GM12872 (cell line): ENCODE measurements around the gene LOXL4.

Source experiments
- TF ChIP-seq, protein P1 (sequence below): IDR thresholded peaks from 3 replicates; pipeline ENCODE4 v1.5.1; 2011; ENCODE audit warnings: low read depth, mild to moderate bottlenecking, low read length, moderate library complexity; ENCODE audit not compliant: insufficient read depth

LOXL4 gene

GRCh38 chr10:98257961-98258360 is 10.0 kb downstream of the LOXL4 start:
- TF ChIP-seq, protein P1, sequence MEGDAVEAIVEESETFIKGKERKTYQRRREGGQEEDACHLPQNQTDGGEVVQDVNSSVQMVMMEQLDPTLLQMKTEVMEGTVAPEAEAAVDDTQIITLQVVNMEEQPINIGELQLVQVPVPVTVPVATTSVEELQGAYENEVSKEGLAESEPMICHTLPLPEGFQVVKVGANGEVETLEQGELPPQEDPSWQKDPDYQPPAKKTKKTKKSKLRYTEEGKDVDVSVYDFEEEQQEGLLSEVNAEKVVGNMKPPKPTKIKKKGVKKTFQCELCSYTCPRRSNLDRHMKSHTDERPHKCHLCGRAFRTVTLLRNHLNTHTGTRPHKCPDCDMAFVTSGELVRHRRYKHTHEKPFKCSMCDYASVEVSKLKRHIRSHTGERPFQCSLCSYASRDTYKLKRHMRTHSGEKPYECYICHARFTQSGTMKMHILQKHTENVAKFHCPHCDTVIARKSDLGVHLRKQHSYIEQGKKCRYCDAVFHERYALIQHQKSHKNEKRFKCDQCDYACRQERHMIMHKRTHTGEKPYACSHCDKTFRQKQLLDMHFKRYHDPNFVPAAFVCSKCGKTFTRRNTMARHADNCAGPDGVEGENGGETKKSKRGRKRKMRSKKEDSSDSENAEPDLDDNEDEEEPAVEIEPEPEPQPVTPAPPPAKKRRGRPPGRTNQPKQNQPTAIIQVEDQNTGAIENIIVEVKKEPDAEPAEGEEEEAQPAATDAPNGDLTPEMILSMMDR, result no peak

- TF ChIP-seq, protein P1, result no peak
Measured at GRCh38 chr10:98257198-98257597, 10.8 kb downstream of the LOXL4 start.

GRCh38 chr10:98256692-98257091 is 11.3 kb downstream of the LOXL4 start:
- TF ChIP-seq, protein P1, result no peak

DNA sequence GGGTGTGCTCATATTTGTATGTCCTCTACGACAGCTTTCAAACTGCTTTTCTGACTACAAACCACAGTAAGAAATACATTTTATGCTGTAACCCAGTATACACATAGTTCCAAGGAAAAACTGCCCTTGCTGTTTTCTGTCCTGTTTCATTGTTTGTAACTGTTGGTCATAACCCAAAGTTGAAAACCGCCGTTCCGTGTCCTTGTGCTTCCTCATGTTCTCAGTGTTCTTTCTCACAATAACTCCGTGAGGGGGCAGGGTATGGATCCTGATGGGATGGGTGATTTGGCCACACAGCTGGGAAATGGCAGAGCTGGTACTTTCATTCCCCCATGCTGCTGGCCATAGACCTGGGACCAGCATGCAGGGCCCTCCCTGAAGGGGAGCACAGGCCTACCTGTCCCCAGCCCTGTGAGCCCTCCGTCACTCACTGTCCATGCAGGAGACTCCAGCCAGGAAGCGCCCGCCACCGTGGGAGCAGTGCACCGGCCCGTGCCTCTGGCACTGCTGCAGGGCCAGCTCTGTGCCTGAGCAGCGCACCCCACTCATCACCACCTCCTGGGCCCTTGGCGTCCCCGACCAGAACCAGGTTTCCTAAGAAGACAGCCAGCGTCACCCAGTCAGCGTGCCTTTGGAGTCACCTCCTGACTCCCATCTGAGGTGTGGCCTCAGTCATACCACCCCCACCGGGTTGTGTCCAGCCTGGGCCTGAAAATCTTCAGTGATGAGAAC is 12.7 kb downstream of the LOXL4 start:
- TF ChIP-seq, protein P1, result no peak

DNA sequence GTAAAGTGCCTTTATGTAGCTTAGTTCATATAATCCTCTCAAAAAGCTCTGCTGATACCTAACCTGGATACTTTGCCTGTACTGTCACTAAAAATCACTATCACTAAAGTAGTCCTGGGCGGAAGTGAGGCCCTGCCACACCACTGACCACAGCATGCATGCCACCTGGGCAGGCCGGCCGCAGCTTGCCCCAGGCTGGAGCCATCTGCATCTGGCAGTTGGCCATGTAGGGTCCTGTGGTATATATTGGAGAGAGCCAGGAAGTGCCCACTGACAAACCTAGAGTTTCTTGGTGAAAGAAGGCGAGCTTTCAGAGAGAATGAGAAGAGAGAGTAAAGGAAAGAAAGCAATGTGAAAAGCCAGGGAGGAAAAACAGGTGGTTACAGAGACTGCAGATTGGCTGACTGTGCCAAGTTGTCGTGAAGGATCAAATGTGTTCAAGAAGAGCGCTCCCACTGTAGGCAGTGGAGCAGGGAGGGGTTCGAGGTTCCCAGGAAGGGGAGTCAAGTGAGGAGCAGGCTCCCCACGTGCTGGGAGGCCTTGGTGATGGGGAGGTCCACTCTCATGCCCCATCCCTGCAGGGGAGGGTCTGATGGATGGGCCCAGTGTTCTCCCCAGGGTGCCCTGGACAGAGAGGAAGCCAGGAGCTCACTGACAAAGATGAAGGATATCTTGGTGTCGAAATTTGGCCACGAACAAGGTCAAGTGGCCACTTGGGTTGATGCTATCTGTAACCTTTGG is 13.6 kb downstream of the LOXL4 start:
- TF ChIP-seq, protein P1, result no peak

- TF ChIP-seq, protein P1, result no peak
Measured at GRCh38 chr10:98253499-98253898, 14.5 kb downstream of the LOXL4 start.

DNA sequence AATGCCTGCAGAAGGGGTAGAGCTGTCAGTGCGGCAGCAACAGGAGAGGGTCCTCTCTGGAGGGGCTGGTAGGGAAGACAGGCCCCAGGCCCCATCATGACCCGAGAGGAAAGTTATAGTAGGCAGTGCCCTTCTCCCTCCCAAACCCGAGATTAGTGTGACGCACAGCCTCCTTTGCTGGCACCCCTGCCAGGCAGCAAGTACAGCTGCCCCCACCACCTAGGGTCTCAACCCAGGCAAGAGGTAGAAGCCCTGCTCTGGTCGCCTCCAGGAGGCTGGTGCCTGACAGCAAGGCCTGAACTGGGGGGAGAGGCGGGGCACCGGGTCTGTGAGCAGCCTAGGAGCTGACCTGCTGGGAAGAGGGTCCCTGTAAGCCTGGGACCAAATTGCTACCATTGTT is 15.5 kb downstream of the LOXL4 start:
- TF ChIP-seq, protein P1, result no peak
